Transverse colon (tissue), 4 donors: Measurements from ENCODE around the gene C16orf86. TPM values are rescaled to one million over a fixed set of nuclear protein-coding genes. Genes with fewer than 3 reads are reported as not detected.
A peak's percentile ranks its signal among the peaks of the same experiment; 100 is the strongest.

Source experiments
- DNase-seq: peaks from one replicate; pipeline ENCODE4 v3.0.0-alpha.2; 2019
- H3K27ac ChIP-seq, 4 donors: fragments of 200-600 bp; sonication (generic); 2 replicates each; pipeline ENCODE4 v1.5.1; 2016 to 2018; ENCODE audit warnings: inconsistent platforms in 4 of 4
- H3K27me3 ChIP-seq: fragments of 200-600 bp; sonication (generic); 2 replicates; pipeline ENCODE4 v1.5.1; 2017; ENCODE audit warnings: inconsistent platforms
- H3K36me3 ChIP-seq, 4 donors: fragments of 200-600 bp; sonication (generic); 2 replicates each; pipeline ENCODE4 v1.5.1; 2017 to 2019; ENCODE audit warnings: inconsistent platforms in 4 of 4
- H3K4me1 ChIP-seq, 4 donors: fragments of 200-600 bp; sonication (generic); 2 replicates each; pipeline ENCODE4 v1.5.1; 2017 to 2020; ENCODE audit warnings: inconsistent platforms in 4 of 4
- H3K4me3 ChIP-seq, 4 donors: fragments of 200-600 bp; sonication (generic); 1 replicate in 1 of 4; 2 replicates in 3 of 4; pipeline versions ENCODE4 v1.5.1 to v1.6.1; 2017 to 2019; ENCODE audit warnings: inconsistent platforms in 4 of 4
- H3K9me3 ChIP-seq, 2 donors: fragments of 200-600 bp; sonication (generic); 2 replicates each; pipeline ENCODE4 v1.5.1; 2017 to 2019; ENCODE audit warnings: inconsistent platforms in 2 of 2
- CTCF ChIP-seq, 5 experiments: fragments of 200-600 bp in 3 of 5; fragments of 450-650 bp in 2 of 5; sonication (generic) in 3 of 5; IDR thresholded peaks; 1 replicate in 2 of 5; 2 replicates in 3 of 5; pipeline ENCODE4 v1.5.1; 2016 to 2017; ENCODE audit warnings: antibody characterized with exemption in 5 of 5, inconsistent platforms in 3 of 5, mild to moderate bottlenecking in 2 of 5, moderate library complexity in 1 of 5
- EP300 ChIP-seq: sonication (generic); formaldehyde crosslinking; IDR thresholded peaks from one replicate; pipeline ENCODE4 v1.6.1; 2017; ENCODE audit warnings: antibody characterized with exemption, low read depth
- POLR2A ChIP-seq: fragments of 450-650 bp; IDR thresholded peaks from one replicate; pipeline ENCODE4 v1.6.1; 2016; ENCODE audit warnings: antibody characterized with exemption, mild to moderate bottlenecking, moderate library complexity
- POLR2AphosphoS5 ChIP-seq, 3 donors: sonication (generic); formaldehyde crosslinking; IDR thresholded peaks; one replicate each; pipeline ENCODE4 v1.6.1; 2016; ENCODE audit warnings: antibody characterized with exemption in 3 of 3
- WGBS, 2 donors: methylation state at CpG; one replicate each; pipeline ENCODE4 v1.1.5; 2018; ENCODE audit warnings: low coverage in 1 of 2; 5-methylcytosine and 5-hydroxymethylcytosine counted together
- in situ Hi-C, 4 donors: fragments of 200-750 bp; cut with MboI; loops; one replicate each; pipeline versions ENCODE4 v1.15.0 to v1.15.1; 2017; ENCODE audit warnings: low sequenced_read_pairs in 3 of 4, low pct_ligation_motif_present in 1 of 4, low pct_unique_long_range_greater_than_20kb in 1 of 4
- intact Hi-C: fragments of 100-400 bp; cut with DNase I; formaldehyde crosslinking; loops from one replicate; pipeline ENCODE4 v1.15.1; 2023; ENCODE audit warnings: low total_unique reads
- total RNA-seq, 4 donors: library from RNA; depleted of rRNA; stranded (reverse); fragments of >200 nt; gene quantifications; one replicate each; pipeline ENCODE4 v1.1.0, GENCODE V29; 2016

C16orf86 gene
- total RNA-seq, 4 donors from 2014 or later: 0.60 to 7.1 (median 4.4) TPM

- in situ Hi-C loops: loop anchor here in 2 of 4 donors (25.0 kb wide), 1 partner anchor 92 kb away; the partner anchor contains the start of gene CTCF (in 2 of the 2)
- 42% methylated on average over 20 of the region's 25 CpGs; no CpG with 5 or more reads in 1 of the 2 donors for WGBS, 2 donors
- no peak for DNase-seq
- peaks cover 7 to 15% (median 11%) of the 10 kb centered on the region in 4 donors for H3K4me1 ChIP-seq
- H3K27ac ChIP-seq: no peak overlapping the region
- no peaks in the 10 kb centered on the region for H3K9me3 ChIP-seq
- H3K4me3 ChIP-seq: peak overlapping the region in 1 of 4 donors; percentile 43
- no peaks in the 10 kb centered on the region for H3K36me3 ChIP-seq
- peaks cover 68% of the 10 kb centered on the region for H3K27me3 ChIP-seq
- no peak for TF ChIP-seq POLR2A
- no peak for TF ChIP-seq CTCF (IDR thresholded peaks at IDR 0.05)
- TF ChIP-seq POLR2AphosphoS5 (IDR thresholded peaks at IDR 0.05): no peak
- TF ChIP-seq EP300: no peak
- intact Hi-C loops: no loop called here
Measured at GRCh38 chr16:67653789-67654402, 12.7 kb upstream of the C16orf86 start.

- WGBS, 2 donors: 71 to 85% methylated on average over 2 to 19 of the region's 30 CpGs
- Histone ChIP-seq H3K27me3 (peaks cover 63% of the 10 kb centered on the region), H3K9me3 (no peaks in the 10 kb centered on the region), H3K4me1 (peaks cover 12 to 18% (median 15%) of the 10 kb centered on the region in 4 donors), H3K27ac (no peak overlapping the region), H3K4me3 (no peak overlapping the region), H3K36me3 (no peaks in the 10 kb centered on the region)
- DNase-seq: no peak
- TF ChIP-seq POLR2AphosphoS5 (IDR thresholded peaks at IDR 0.05) (no peak), CTCF (IDR thresholded peaks at IDR 0.05) (no peak), POLR2A (no peak), EP300 (no peak)
- intact Hi-C loops (no loop called here), in situ Hi-C loops (loop anchor here in 2 of 4 donors (25.0 kb wide), 1 partner anchor 92 kb away; the partner anchor contains the start of gene CTCF (in 2 of the 2))
Measured at GRCh38 chr16:67654403-67654911, 12.2 kb upstream of the C16orf86 start.

GRCh38 chr16:67655363-67655762 is 11.3 kb upstream of the C16orf86 start:
- in situ Hi-C loops (loop anchor here in 2 of 4 donors (25.0 kb wide), 1 partner anchor 93 kb away; the partner anchor contains the start of gene CTCF (in 2 of the 2)), intact Hi-C loops (no loop called here)
- no peak overlapping the region for H3K4me3 ChIP-seq
- WGBS, 2 donors: 70 to 80% methylated on average over 1 to 4 of the region's 4 CpGs
- peaks cover 55% of the 10 kb centered on the region for H3K27me3 ChIP-seq
- DNase-seq: no peak
- no peak for TF ChIP-seq POLR2AphosphoS5 (IDR thresholded peaks at IDR 0.05)
- TF ChIP-seq CTCF (IDR thresholded peaks at IDR 0.05): no peak
- no peak for TF ChIP-seq EP300
- no peak for TF ChIP-seq POLR2A
- no peak overlapping the region for H3K27ac ChIP-seq
- peaks cover 15 to 17% (median 16%) of the 10 kb centered on the region in 4 donors for H3K4me1 ChIP-seq
- no peaks in the 10 kb centered on the region for H3K36me3 ChIP-seq
- no peaks in the 10 kb centered on the region for H3K9me3 ChIP-seq

- WGBS, 2 donors: 87% methylated on average over 8 of the region's 9 CpGs; no CpG with 5 or more reads in 1 of the 2 donors
- intact Hi-C loops (no loop called here), in situ Hi-C loops (loop anchor here in 2 of 4 donors (25.0 kb wide), 1 partner anchor 94 kb away; the partner anchor contains the start of gene CTCF (in 2 of the 2))
- Histone ChIP-seq H3K36me3 (no peaks in the 10 kb centered on the region), H3K27ac (no peak overlapping the region), H3K27me3 (peaks cover 44% of the 10 kb centered on the region), H3K9me3 (no peaks in the 10 kb centered on the region), H3K4me1 (peaks cover 18 to 23% (median 22%) of the 10 kb centered on the region in 4 donors), H3K4me3 (no peak overlapping the region)
- TF ChIP-seq CTCF (IDR thresholded peaks at IDR 0.05): no peak
- TF ChIP-seq POLR2AphosphoS5 (IDR thresholded peaks at IDR 0.05): no peak
- TF ChIP-seq EP300: no peak
- TF ChIP-seq POLR2A: no peak
- DNase-seq: peak; percentile 5
Measured at GRCh38 chr16:67656344-67657016, 10.1 kb upstream of the C16orf86 start.
